Measurements from ENCODE around the gene XIRP1.

Gene XIRP1

DNA sequence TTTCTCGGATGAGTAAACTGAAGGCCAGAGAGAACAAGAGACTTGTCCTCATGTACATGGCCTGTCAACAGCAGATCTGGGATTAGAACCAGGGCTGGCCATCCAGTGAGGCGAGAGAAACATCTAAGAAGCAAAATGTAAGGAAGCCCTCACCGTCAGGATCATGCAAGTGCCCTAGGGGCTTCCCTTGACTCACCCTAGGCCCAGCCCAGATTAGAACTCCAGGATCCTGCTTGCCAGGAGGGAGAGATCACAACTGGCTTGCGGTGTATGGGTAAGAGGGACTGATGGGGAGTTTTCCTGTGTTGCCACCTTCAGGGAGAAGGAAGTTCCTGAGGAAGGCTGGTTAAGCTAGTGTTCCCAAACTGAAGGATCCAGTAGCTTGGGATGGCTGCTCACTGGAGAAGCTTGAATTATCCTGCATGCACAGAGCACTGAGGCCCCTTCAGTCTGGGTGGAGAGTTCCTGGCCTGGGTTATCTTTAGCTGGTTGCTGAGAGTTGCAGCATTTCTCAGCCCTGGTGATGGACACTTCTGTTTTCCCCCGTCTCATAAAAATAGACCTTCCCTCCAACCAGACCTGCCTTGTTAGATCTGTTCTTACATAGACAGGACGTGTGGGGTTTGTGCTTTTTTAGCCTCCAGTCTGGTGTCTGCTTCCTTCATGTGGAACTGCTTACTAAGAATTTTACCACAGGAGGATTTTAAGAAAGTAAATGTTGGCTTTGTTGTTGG lies 28.2 kb upstream of the XIRP1 start:
- ChIA-PET POLR2A (ENCODE audit: low non-redundant PET) (no interaction called here), CTCF (no interaction called here)

DNA sequence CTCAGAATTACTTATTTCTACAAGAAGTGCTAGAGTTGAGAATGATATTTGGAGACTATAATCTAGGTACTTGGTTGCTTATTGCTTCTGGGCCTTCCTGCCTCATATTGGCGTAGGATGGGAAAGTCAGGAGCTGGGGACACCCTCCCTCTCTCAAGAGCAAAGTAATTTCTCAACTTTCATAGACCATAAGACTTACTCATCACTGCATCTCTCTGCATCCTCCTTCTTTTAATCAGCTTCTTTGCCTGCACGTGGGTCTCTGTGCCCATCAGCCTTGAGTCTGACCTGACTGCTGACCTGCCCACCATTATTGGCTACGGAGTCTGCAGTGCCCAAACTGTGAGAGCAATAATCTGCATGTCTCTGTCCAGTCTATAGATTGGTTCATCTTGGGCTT lies 27.3 kb upstream of the XIRP1 start:
- no peak for DNase-seq (ENCODE audit: low spot score)
- ChIA-PET POLR2A (ENCODE audit: low non-redundant PET) (no interaction called here), CTCF (no interaction called here)
- TF ChIP-seq, protein P1, sequence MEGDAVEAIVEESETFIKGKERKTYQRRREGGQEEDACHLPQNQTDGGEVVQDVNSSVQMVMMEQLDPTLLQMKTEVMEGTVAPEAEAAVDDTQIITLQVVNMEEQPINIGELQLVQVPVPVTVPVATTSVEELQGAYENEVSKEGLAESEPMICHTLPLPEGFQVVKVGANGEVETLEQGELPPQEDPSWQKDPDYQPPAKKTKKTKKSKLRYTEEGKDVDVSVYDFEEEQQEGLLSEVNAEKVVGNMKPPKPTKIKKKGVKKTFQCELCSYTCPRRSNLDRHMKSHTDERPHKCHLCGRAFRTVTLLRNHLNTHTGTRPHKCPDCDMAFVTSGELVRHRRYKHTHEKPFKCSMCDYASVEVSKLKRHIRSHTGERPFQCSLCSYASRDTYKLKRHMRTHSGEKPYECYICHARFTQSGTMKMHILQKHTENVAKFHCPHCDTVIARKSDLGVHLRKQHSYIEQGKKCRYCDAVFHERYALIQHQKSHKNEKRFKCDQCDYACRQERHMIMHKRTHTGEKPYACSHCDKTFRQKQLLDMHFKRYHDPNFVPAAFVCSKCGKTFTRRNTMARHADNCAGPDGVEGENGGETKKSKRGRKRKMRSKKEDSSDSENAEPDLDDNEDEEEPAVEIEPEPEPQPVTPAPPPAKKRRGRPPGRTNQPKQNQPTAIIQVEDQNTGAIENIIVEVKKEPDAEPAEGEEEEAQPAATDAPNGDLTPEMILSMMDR (conservative IDR thresholded peaks at IDR 0.05; ENCODE audit: low read depth): no peak
- H3K27ac ChIP-seq: no peak overlapping the region

More for the DNA sequence above, 28.2 kb upstream of the XIRP1 start:
- no peak overlapping the region for H3K27ac ChIP-seq
- DNase-seq (ENCODE audit: low spot score): no peak
- TF ChIP-seq, protein P1 (conservative IDR thresholded peaks at IDR 0.05; ENCODE audit: low read depth): no peak

DNA sequence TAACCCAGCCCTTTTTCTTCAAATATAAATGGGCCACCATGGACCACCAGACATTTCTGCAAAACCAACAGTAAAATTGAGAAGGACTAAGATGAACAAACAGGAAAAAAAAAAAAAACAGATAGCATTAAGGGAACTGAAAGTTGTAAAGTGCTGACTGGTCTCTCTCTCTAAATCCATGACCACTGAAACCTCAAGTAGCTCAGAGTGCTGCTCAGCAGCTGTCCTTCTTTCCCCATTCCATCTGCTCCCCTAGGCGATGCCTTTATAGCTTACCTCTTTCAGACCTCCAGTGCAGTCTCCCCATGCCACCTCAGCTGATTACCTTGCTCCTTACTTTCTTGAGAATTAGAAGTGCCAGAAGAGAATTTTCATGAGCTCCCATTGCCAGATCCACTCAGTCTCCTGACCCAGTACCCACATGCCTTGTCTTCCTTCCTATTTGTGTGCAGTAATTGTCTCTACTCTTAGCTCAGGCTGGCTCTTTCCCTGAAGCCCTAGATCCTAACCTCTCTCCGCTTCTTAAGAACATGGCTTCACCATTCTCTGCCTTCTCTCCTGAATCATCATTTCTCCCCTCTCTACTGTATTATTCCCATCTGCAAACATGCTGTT lies 23.9 kb upstream of the XIRP1 start:
- no peak overlapping the region for H3K27ac ChIP-seq
- TF ChIP-seq, protein P1 (conservative IDR thresholded peaks at IDR 0.05; ENCODE audit: low read depth): no peak
- ChIA-PET POLR2A (ENCODE audit: low non-redundant PET) (no interaction called here), CTCF (interaction anchor here (0.8 kb wide), 1 partner anchor 72 kb away, joined by 6 read pairs; no protein-coding TSS in a partner anchor)
- no peak for DNase-seq (ENCODE audit: low spot score)

DNA sequence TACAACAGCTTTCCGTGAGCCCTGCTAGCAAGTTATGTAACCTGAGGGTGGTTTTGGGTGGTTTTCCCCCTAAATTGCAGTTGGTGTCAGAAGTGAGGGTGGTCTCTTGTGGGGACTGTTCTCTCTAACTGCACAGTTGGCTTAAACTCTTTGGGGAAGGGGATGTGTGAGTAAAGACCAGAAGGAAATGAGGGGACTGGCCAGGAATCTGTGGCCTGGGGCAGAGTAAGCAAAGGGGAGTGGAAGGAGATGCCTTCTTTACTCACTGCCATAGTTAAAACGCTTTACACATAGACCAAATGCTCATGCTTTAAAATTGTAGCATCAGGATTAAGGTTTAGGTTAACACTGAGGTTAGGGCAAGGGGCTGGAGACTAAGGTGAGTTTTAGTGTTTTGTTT lies 21.2 kb upstream of the XIRP1 start:
- H3K27ac ChIP-seq: no peak overlapping the region
- no peak for DNase-seq (ENCODE audit: low spot score)
- ChIA-PET CTCF (interaction anchor here (0.5 kb wide), 1 partner anchor 78 kb away, joined by 3 read pairs; no protein-coding TSS in a partner anchor), POLR2A (ENCODE audit: low non-redundant PET) (no interaction called here)
- TF ChIP-seq, protein P1 (conservative IDR thresholded peaks at IDR 0.05; ENCODE audit: low read depth): no peak

DNA sequence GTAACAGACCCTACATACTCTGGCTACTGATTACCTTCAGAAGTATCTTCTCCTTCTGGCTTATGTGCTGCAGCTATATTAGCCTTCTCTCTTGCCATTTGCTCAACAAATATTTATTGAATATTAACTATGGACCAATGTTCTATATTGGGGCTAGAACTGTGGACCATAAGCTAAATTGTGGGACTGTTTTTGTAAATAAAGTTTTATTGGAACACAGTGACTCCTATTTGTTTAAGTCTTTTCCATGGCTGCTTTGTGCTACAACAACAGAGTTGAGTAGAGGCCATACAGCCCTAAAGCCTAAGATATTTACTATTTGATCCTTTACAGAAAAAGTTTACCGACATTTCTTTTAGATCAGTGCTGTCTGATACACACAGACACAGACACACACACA lies 20.3 kb upstream of the XIRP1 start:
- ChIA-PET POLR2A (ENCODE audit: low non-redundant PET) (no interaction called here), CTCF (no interaction called here)
- DNase-seq (ENCODE audit: low spot score): no peak
- H3K27ac ChIP-seq: no peak overlapping the region
- TF ChIP-seq, protein P1 (conservative IDR thresholded peaks at IDR 0.05; ENCODE audit: low read depth): no peak

DNA sequence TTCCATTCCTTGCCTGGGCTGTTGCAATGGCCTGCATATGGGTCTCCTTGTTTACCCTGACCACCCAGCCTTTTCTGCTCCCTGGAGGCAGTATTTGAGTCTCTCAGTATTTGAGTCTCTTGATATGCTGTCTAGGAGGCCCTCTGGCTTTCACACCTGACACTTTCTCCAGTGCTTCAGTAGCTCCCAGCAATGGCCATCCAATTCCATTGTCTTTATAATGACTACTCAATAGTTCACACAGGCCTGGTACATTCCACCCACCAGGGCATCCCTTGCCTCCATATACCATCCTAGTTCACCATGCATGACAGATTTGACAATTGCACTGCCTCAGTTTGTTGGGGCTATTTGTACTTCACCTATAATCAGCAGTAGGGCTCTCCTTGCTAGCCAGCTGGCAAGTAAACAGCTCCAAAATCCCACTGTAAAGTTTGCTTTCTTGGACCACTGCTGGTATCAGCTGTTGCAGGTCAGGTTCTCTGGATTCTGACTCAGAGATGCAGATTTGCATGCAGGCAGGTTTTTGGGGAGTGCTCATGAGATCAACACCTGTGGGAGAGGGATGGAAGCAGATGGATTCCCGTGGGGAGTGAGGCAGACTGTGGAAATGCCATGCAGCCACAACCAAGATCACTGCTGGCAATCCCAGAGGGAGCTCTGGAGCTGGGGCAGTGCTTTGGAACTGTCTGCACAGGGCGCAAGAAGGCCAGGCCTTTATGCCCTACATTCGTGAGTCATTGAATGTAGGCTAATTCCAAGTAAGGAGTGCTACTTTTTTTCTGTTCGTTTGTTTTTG lies 19.1 kb upstream of the XIRP1 start:
- CTCF ChIA-PET: interaction anchor here (0.9 kb wide), 1 partner anchor 80 kb away, joined by 3 read pairs; no protein-coding TSS in a partner anchor
- TF ChIP-seq, protein P1 (conservative IDR thresholded peaks at IDR 0.05; ENCODE audit: low read depth): no peak
- POLR2A ChIA-PET (ENCODE audit: low non-redundant PET): no interaction called here
- no peak overlapping the region for H3K27ac ChIP-seq
- no peak for DNase-seq (ENCODE audit: low spot score)
